HepG2 (cell line): Measurements from ENCODE around the gene EIF1. TPM values are rescaled to one million over a fixed set of nuclear protein-coding genes. Genes with fewer than 3 reads are reported as not detected.

ENCODE experiments used
- ATAC-seq: fragments of 200-7000 bp; cut with Tn5 transposase; 3 replicates; pipeline ENCODE4 v1.9.1; 2020; ENCODE audit warnings: mild to moderate bottlenecking, moderate library complexity
- BruUV-seq: library from RNA; stranded (reverse); fragments of 400-500 nt; replicated peaks from 2 replicates; lab custom pipeline; 2021; lab: Mats Ljungman, UMichigan
- CTCF ChIA-PET: fragments of 300-600 bp; formaldehyde crosslinking; extraction: SDS; loops from one replicate; lab custom pipeline; 2021; ENCODE audit warnings: low total read pairs, inconsistent platforms, low intra/inter-chr PET ratio; lab: Yijun Ruan, JAX
- POLR2A ChIA-PET: fragments of 350-600 bp; sonication (Branson Sonifier 250); formaldehyde crosslinking; loops from one replicate; lab custom pipeline; 2020; ENCODE audit warnings: antibody characterized with exemption, inconsistent platforms; lab: Yijun Ruan, JAX
- DNase-seq: peaks from one replicate; pipeline ENCODE4 v3.0.0-alpha.2; 2015; ENCODE audit warnings: low spot score
- FAIRE-seq: peaks from 3 replicates; lab custom pipeline; 2011; peaks lifted over from hg19 to GRCh38; lab: Jason Lieb, UNC
- H2AFZ ChIP-seq: one replicate; pipeline ENCODE4 v1.6.1; 2011; ENCODE audit warnings: low read length, inconsistent platforms
- H3K27ac ChIP-seq: fragments of 300-600 bp; 3 replicates; pipeline ENCODE4 v1.8.0; 2011; ENCODE audit warnings: mixed run types, mild to moderate bottlenecking, mixed read lengths, low read length, inconsistent platforms; ENCODE audit not compliant: insufficient read depth; ENCODE audit errors: extremely low read length
- H3K27me3 ChIP-seq, 2 experiments: fragments of 200-600 bp in 1 of 2; 2 replicates in 1 of 2; 3 replicates in 1 of 2; pipeline versions ENCODE4 v1.6.0 to v1.8.0; 2011; ENCODE audit warnings: low read length in 2 of 2, mild to moderate bottlenecking in 2 of 2, moderate library complexity in 2 of 2, inconsistent platforms in 1 of 2; ENCODE audit not compliant: insufficient read depth in 2 of 2, control insufficient read depth in 1 of 2
- H3K36me3 ChIP-seq, 2 experiments: fragments of 200-600 bp in 1 of 2; replicated peaks in 1 of 2; 2 replicates in 1 of 2; 3 replicates in 1 of 2; pipeline versions ENCODE4 v1.5.1 to v1.8.0; 2011; ENCODE audit warnings: low read length in 2 of 2, inconsistent platforms in 1 of 2; ENCODE audit not compliant: insufficient read depth in 2 of 2, control insufficient read depth in 1 of 2
- H3K4me1 ChIP-seq: 2 replicates; pipeline ENCODE4 v1.5.1; 2012; ENCODE audit warnings: low read length, inconsistent platforms; ENCODE audit not compliant: insufficient read depth
- H3K4me2 ChIP-seq: 2 replicates; pipeline ENCODE4 v1.6.0; 2011; ENCODE audit warnings: low read depth, low read length, inconsistent platforms
- H3K4me3 ChIP-seq, 3 experiments: fragments of 200-600 bp in 1 of 3; sonication (generic), shearing (Covaris generic) in 1 of 3; replicated peaks in 1 of 3; 2 replicates each; pipeline ENCODE4 v1.5.1; 2011 to 2016; ENCODE audit warnings: low read length in 3 of 3, inconsistent platforms in 2 of 3, low read depth in 2 of 3, mild to moderate bottlenecking in 2 of 3, control low read depth in 1 of 3, mixed read lengths in 1 of 3; ENCODE audit not compliant: insufficient read depth in 1 of 3
- H3K79me2 ChIP-seq: one replicate; pipeline ENCODE4 v1.6.1; 2011; ENCODE audit warnings: low read length, inconsistent platforms; ENCODE audit not compliant: insufficient read depth
- H3K9ac ChIP-seq: 2 replicates; pipeline ENCODE4 v1.6.0; 2011; ENCODE audit warnings: mild to moderate bottlenecking, low read depth, low read length, inconsistent platforms; ENCODE audit not compliant: insufficient read depth
- H3K9me3 ChIP-seq: 2 replicates; pipeline ENCODE4 v1.5.1; 2012; ENCODE audit warnings: mild to moderate bottlenecking, low read length
- H4K20me1 ChIP-seq: 2 replicates; pipeline ENCODE4 v1.6.0; 2011; ENCODE audit warnings: inconsistent platforms, mild to moderate bottlenecking, low read length, moderate library complexity; ENCODE audit not compliant: insufficient read depth
- CHCHD3 ChIP-seq: sonication (generic); formaldehyde crosslinking; IDR thresholded peaks from 2 replicates; pipeline ENCODE4 v1.8.0; 2022; ENCODE audit warnings: mild to moderate bottlenecking, missing genetic modification reagents, moderate library complexity
- DMAP1 ChIP-seq: IDR thresholded peaks from 2 replicates; pipeline ENCODE4 v1.6.1; 2016
- EHMT2 ChIP-seq: fragments of 200-600 bp; sonication (generic); IDR thresholded peaks from 2 replicates; pipeline ENCODE4 v1.7.0; 2017; ENCODE audit warnings: antibody characterized with exemption, low read depth, low read length, borderline replicate concordance
- HIVEP1 ChIP-seq: sonication (generic); formaldehyde crosslinking; IDR thresholded peaks from 2 replicates; pipeline ENCODE4 v1.4.0; 2020; ENCODE audit warnings: mild to moderate bottlenecking, missing genetic modification reagents
- ISL2 ChIP-seq: sonication (generic); formaldehyde crosslinking; IDR thresholded peaks from 2 replicates; pipeline ENCODE4 v1.5.0; 2020; ENCODE audit warnings: missing genetic modification reagents
- KLF11 ChIP-seq: IDR thresholded peaks from 2 replicates; pipeline ENCODE4 v1.6.1; 2016; ENCODE audit warnings: missing compliant biosample characterization
- SETDB1 ChIP-seq: sonication (generic); formaldehyde crosslinking; IDR thresholded peaks from 2 replicates; pipeline ENCODE4 v1.5.1; 2020; ENCODE audit warnings: missing genetic modification reagents, mild to moderate bottlenecking, borderline replicate concordance
- SP2 ChIP-seq: sonication (generic); formaldehyde crosslinking; IDR thresholded peaks from 2 replicates; pipeline ENCODE4 v1.5.1; 2020; ENCODE audit warnings: mild to moderate bottlenecking, missing genetic modification reagents
- TARDBP ChIP-seq: sonication (generic); formaldehyde crosslinking; IDR thresholded peaks from 2 replicates; pipeline ENCODE4 v1.8.0; 2022; ENCODE audit warnings: mild to moderate bottlenecking, missing genetic modification reagents
- ZBTB7A ChIP-seq: sonication (generic); formaldehyde crosslinking; IDR thresholded peaks from 2 replicates; pipeline ENCODE4 v1.8.0; 2022; ENCODE audit warnings: mild to moderate bottlenecking, missing genetic modification reagents
- ZNF138 ChIP-seq: sonication (generic); formaldehyde crosslinking; IDR thresholded peaks from 2 replicates; pipeline ENCODE4 v1.5.0; 2020; ENCODE audit warnings: mild to moderate bottlenecking, low read depth, missing genetic modification reagents
- ZNF17 ChIP-seq: sonication (generic); formaldehyde crosslinking; IDR thresholded peaks from 2 replicates; pipeline ENCODE4 v1.5.0; 2020; ENCODE audit warnings: mild to moderate bottlenecking, missing genetic modification reagents
- ZNF264 ChIP-seq: sonication (generic); formaldehyde crosslinking; IDR thresholded peaks from 2 replicates; pipeline ENCODE4 v1.4.0; 2020; ENCODE audit warnings: missing genetic modification reagents
- ZNF562 ChIP-seq: sonication (generic); formaldehyde crosslinking; IDR thresholded peaks from 2 replicates; pipeline ENCODE4 v1.8.0; 2022; ENCODE audit warnings: missing genetic modification reagents, borderline replicate concordance
- ZNF740 ChIP-seq: sonication (generic); formaldehyde crosslinking; IDR thresholded peaks from 2 replicates; pipeline ENCODE4 v1.4.0; 2020; ENCODE audit warnings: missing genetic modification reagents
- ZNF777 ChIP-seq: sonication (generic); formaldehyde crosslinking; IDR thresholded peaks from 2 replicates; pipeline ENCODE4 v1.4.0; 2020; ENCODE audit warnings: missing genetic modification reagents
- ZSCAN21 ChIP-seq: sonication (generic); formaldehyde crosslinking; IDR thresholded peaks from 2 replicates; pipeline ENCODE4 v1.8.0; 2022; ENCODE audit warnings: mild to moderate bottlenecking, missing genetic modification reagents, moderate library complexity, borderline replicate concordance
- ZSCAN31 ChIP-seq: sonication (generic); formaldehyde crosslinking; IDR thresholded peaks from 2 replicates; pipeline ENCODE4 v1.5.0; 2020; ENCODE audit warnings: low read depth, mild to moderate bottlenecking, missing genetic modification reagents
- ZXDC ChIP-seq: sonication (generic); formaldehyde crosslinking; IDR thresholded peaks from 2 replicates; pipeline ENCODE4 v1.5.0; 2020; ENCODE audit warnings: mild to moderate bottlenecking, missing genetic modification reagents
- WGBS: methylation state at CpG from one replicate; pipeline ENCODE4 v1.1.6; 2017; ENCODE audit warnings: low lambda C conversion rate; 5-methylcytosine and 5-hydroxymethylcytosine counted together
- in situ Hi-C: cut with HindIII; loops from 2 replicates; pipeline ENCODE4 v1.10.0; 2017; ENCODE audit warnings: low pct_unique_long_range_greater_than_20kb; ENCODE audit not compliant: extremely low pct_ligation_motif_present
- intact Hi-C: fragments of 100-400 bp; cut with micrococcal nuclease; formaldehyde crosslinking; loops from one replicate; pipeline ENCODE4 v1.10.0; 2022; ENCODE audit not compliant: unreplicated experiment
- polyA plus RNA-seq, 8 experiments: library from polyadenylated mRNA; depleted of rRNA in 3 of 8; stranded (reverse) in 7 of 8; unstranded in 1 of 8; fragments of >200 nt; fragmentation: Illumina TruSeq in 4 of 8; extraction: Trizol in 4 of 8; gene quantifications; 2 replicates each; pipeline versions ENCODE4 v1.2.1 to v1.2.3, GENCODE V29; 2011 to 2016; ENCODE audit warnings: low read depth in 4 of 8, missing spikeins in 1 of 8, mixed read lengths in 1 of 8; ENCODE audit not compliant: insufficient read depth in 1 of 8
- total RNA-seq, 5 experiments: library from RNA; depleted of rRNA; stranded (reverse); fragments of >200 nt; fragmentation: Illumina TruSeq; extraction: Trizol; gene quantifications; 2 replicates each; pipeline ENCODE4 v1.2.3, GENCODE V29; 2016; ENCODE audit warnings: low read depth in 1 of 5
- TF ChIP-seq, protein P1 (sequence below): sonication (generic); formaldehyde crosslinking; IDR thresholded peaks from 2 replicates; pipeline ENCODE4 v1.4.0; 2020; ENCODE audit warnings: missing genetic modification reagents

EIF1 gene
- total and polyA plus RNA-seq, 2 of the 13 experiments (the other 11 are each of a cell fraction or from before 2014, with no cell fraction given) = 147 to 517 TPM

- TF ChIP-seq, protein P1, sequence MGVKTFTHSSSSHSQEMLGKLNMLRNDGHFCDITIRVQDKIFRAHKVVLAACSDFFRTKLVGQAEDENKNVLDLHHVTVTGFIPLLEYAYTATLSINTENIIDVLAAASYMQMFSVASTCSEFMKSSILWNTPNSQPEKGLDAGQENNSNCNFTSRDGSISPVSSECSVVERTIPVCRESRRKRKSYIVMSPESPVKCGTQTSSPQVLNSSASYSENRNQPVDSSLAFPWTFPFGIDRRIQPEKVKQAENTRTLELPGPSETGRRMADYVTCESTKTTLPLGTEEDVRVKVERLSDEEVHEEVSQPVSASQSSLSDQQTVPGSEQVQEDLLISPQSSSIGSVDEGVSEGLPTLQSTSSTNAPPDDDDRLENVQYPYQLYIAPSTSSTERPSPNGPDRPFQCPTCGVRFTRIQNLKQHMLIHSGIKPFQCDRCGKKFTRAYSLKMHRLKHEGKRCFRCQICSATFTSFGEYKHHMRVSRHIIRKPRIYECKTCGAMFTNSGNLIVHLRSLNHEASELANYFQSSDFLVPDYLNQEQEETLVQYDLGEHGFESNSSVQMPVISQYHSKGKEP (CRISPR knock-in tag) = no peak
- TF ChIP-seq ZNF138 (CRISPR knock-in tag) = no peak
- TF ChIP-seq SETDB1 (CRISPR knock-in tag) = no peak
- peak; percentile 93 for TF ChIP-seq TARDBP (CRISPR knock-in tag)
- no peak for TF ChIP-seq EHMT2
- no peak for TF ChIP-seq ZSCAN21
- TF ChIP-seq ZNF562 (CRISPR knock-in tag) = no peak
- TF ChIP-seq DMAP1 = peak; percentile 61; the same call in 1 of the 2 replicates
- no peak for TF ChIP-seq ISL2
- no peak; the same call in 1 of the 2 replicates for TF ChIP-seq ZNF777 (CRISPR knock-in tag)
- TF ChIP-seq KLF11 (CRISPR knock-in tag) = peak; percentile 66
- TF ChIP-seq ZNF17 = no peak
These were observed 23.0 kb upstream of the EIF1 start (continued) for GRCh38 chr17:41665566-41666236.

DNA sequence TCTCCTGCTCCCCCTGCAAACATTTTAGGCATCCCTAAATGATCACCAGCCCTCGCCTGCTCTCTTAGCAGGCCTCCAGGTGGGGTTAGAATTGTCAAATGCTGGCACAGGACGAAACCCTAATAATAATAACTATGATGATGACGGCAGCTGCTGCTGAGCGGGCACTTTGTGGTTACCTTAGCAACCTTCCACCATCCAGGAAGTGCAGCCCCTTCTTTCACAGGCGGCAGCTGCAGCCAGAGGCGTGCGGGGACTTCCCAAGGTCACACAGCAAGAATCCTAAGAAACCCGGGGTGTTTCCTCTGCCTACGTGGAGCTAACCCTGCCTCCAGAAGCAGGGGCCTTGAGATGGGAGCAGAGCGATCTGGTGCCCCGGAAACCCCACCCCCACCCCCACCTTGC, 22.4 kb upstream of the EIF1 start:
- Histone ChIP-seq H3K79me2 (no peaks in the 10 kb centered on the region), H3K9me3 (no peaks in the 10 kb centered on the region), H4K20me1 (no peaks in the 10 kb centered on the region), H3K27me3 (peaks cover 0 to 16% of the 10 kb centered on the region in 2 experiments; a peak in 2 of 5 replicates), H3K9ac (peak overlapping the region; percentile 59), H3K4me3 (peak overlapping the region; percentile 54 to 80 (median 55)), H2AFZ (peak overlapping the region; percentile 12), H3K36me3 (no peaks in the 10 kb centered on the region), H3K4me1 (peaks cover 47% of the 10 kb centered on the region), H3K4me2 (peak overlapping the region; percentile 100), H3K27ac (peak overlapping the region; percentile 9)
- FAIRE-seq (no peak), DNase-seq (no peak), ATAC-seq (peak; percentile 24)
- no TSS peak for BruUV-seq
- 7% methylated on average over 6 of the region's 11 CpGs for WGBS
- CTCF ChIA-PET = interaction anchor here (0.6 to 8.5 kb wide), 8 partner anchors 17 to 863 kb away, joined by 3 to 242 read pairs (median 4); partner anchors contain the start of gene EIF1
- POLR2A ChIA-PET = interaction anchor here (0.9 to 6.3 kb wide), 6 partner anchors 10 to 847 kb away, joined by 3 to 102 read pairs (median 5); partner anchors contain the start of gene EIF1
- in situ Hi-C loops = no loop called here
- intact Hi-C loops = loop anchor here (1.0 to 10.0 kb wide), 4 partner anchors 22 to 1051 kb away; partner anchors contain the start of gene EIF1
- TF ChIP-seq CHCHD3 (CRISPR knock-in tag) (0 out of 2 replicates have a peak, but pooled peaks have one; percentile 7), ZNF264 (CRISPR knock-in tag) (no peak), ZBTB7A (CRISPR knock-in tag) (no peak), ZSCAN31 (0 out of 2 replicates have a peak, but pooled peaks have one; percentile 5), ZXDC (CRISPR knock-in tag) (0 out of 2 replicates have a peak, but pooled peaks have one; percentile 6), HIVEP1 (CRISPR knock-in tag) (0 out of 2 replicates have a peak, but pooled peaks have one; percentile 7), SP2 (CRISPR knock-in tag) (peak; percentile 14; the same call in 1 of the 2 replicates), ZNF740 (CRISPR knock-in tag) (no peak)
